Astrocyte (in vitro differentiated cells and primary cell): ENCODE results near the gene IFNA17.

Experiments used
- EZH2 ChIP-seq: IDR thresholded peaks from 2 replicates; pipeline ENCODE4 v1.6.1; 2012; ENCODE audit warnings: mild to moderate bottlenecking, low read length, inconsistent platforms; ENCODE audit not compliant: insufficient read depth
- TF ChIP-seq, protein P1 (sequence below): IDR thresholded peaks from 2 replicates; pipeline ENCODE4 v1.5.1; 2011; ENCODE audit warnings: low read depth, mild to moderate bottlenecking, inconsistent platforms, low read length, moderate library complexity; ENCODE audit not compliant: insufficient read depth

DNA sequence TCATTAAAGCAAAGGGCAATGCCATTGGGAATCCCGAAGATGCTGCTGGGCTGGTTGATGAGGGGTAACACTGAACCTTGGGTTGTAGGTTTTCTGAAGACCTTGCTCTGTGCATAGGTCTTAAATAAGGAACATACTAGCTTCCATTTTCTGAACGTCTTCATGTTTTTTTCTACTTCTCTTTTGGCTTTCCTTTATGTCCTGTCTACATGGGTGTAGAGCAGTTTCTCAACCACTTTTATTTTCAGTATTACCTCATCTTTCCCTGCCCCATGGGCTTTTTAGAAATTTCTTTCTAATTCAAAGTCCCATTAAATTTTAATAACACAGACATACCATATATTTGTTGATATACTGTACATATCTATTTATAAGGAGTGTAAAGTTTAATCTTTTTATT, 11.9 kb upstream of the IFNA17 start, which contains the start of gene IFNA14:
- TF ChIP-seq, protein P1, sequence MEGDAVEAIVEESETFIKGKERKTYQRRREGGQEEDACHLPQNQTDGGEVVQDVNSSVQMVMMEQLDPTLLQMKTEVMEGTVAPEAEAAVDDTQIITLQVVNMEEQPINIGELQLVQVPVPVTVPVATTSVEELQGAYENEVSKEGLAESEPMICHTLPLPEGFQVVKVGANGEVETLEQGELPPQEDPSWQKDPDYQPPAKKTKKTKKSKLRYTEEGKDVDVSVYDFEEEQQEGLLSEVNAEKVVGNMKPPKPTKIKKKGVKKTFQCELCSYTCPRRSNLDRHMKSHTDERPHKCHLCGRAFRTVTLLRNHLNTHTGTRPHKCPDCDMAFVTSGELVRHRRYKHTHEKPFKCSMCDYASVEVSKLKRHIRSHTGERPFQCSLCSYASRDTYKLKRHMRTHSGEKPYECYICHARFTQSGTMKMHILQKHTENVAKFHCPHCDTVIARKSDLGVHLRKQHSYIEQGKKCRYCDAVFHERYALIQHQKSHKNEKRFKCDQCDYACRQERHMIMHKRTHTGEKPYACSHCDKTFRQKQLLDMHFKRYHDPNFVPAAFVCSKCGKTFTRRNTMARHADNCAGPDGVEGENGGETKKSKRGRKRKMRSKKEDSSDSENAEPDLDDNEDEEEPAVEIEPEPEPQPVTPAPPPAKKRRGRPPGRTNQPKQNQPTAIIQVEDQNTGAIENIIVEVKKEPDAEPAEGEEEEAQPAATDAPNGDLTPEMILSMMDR: no peak
- no peak for TF ChIP-seq EZH2
